ENCODE data around the gene ERN2.

DNA sequence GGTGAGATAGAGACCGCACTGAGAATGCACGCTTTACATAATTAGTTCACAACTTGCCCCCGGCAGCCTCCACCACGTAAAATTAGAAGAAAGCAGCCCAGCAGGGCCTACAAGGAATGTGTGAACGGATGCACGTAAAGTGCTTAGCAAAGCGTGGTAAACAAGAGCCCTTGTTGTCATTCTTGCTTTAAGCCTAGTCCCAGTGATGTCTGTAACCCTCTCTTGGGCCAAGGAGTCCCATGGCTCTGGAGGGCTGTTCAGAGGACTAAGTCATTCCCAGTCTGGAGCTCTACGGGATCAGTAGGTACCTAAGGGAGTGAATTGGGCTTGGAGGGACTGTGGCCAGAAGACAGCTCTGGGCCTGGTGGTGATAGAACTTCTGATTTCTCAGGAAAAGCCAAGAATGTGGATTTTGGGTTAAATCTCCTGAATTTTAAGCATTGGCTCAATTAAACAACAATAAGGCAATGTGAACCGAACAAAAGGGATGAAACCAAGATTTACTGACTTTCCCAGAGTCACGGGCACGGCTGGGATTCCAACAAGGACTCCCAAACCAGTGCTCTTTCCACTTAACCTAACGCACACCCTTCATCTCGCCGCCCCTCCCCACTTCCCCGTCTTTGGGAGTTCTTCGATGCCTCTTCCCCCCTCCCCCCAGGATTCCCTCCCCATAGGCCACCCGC, 41.0 kb upstream of the ERN2 start:
- no peak for TF ChIP-seq CTCF (IDR thresholded peaks at IDR 0.05; ENCODE audit: insufficient read depth, low read depth, low read length)
- no peak for TF ChIP-seq EZH2 (IDR thresholded peaks at IDR 0.05; ENCODE audit: insufficient read depth, low read length)
